WI38 (cell line): ENCODE results near the gene TOR2A.

Experiments
- H3K4me3 ChIP-seq: 2 replicates; pipeline ENCODE4 v1.5.1; 2011; ENCODE audit warnings: low read depth, mild to moderate bottlenecking, control low read depth, low read length
- TF ChIP-seq, protein P1 (sequence below): IDR thresholded peaks from 2 replicates; pipeline ENCODE4 v1.5.1; 2012; ENCODE audit warnings: low read depth, mild to moderate bottlenecking, control low read depth, low read length

The TOR2A gene

DNA sequence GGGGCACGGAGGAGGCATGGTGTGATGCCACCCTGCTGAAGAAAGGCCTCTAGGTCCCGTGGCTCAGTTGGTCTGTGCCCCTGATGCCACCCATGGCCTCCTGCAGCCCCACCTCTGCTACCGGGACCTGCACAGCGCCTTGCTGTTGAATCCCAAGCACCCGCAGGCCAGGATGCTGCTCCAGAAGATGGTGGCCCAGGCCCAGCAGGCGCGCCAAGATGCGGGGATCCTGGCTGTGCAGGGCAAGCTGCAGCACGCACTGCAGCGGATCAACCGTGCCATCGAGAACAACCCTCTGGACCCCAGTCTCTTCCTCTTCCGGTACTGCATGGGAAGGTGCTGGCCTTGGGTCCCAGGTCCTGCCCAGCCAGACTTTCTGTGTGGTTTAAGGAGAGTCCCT is 12.1 kb downstream of the TOR2A start:
- no peak overlapping the region for H3K4me3 ChIP-seq
- TF ChIP-seq, protein P1, sequence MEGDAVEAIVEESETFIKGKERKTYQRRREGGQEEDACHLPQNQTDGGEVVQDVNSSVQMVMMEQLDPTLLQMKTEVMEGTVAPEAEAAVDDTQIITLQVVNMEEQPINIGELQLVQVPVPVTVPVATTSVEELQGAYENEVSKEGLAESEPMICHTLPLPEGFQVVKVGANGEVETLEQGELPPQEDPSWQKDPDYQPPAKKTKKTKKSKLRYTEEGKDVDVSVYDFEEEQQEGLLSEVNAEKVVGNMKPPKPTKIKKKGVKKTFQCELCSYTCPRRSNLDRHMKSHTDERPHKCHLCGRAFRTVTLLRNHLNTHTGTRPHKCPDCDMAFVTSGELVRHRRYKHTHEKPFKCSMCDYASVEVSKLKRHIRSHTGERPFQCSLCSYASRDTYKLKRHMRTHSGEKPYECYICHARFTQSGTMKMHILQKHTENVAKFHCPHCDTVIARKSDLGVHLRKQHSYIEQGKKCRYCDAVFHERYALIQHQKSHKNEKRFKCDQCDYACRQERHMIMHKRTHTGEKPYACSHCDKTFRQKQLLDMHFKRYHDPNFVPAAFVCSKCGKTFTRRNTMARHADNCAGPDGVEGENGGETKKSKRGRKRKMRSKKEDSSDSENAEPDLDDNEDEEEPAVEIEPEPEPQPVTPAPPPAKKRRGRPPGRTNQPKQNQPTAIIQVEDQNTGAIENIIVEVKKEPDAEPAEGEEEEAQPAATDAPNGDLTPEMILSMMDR: no peak

DNA sequence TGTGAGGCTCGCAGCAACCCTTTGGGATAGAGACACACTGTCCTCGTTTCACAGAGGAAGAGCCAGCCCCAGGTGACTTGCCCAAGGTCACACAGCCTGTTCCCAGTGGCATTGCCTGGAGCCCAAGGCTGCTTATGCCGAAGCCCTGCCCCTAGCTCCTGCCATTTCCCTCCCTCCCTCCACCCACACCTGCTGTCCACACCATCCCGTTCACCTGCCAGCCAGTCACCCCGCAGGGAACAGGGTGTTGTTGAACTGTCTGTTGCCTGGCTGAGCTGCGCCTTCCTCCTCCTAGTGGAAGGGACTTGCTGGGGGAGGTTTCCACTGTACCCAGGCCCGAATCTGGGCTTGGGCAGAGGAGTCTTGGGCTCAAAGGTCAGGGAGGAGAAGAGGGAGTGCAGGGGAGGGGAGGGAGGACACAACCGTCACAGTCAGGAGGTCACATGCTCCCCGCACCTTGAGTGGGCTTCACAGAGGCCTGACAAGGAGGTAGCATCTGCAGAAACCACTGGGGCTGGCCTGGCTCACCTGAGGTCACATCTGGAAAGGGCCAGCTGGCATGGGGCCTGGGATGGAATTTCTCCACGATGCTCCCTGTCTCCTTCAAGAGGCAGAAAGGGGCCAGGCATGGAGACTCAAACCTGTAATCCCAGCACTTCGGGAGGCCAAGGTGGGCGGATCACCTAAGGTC is 12.9 kb downstream of the TOR2A start:
- TF ChIP-seq, protein P1: no peak
- H3K4me3 ChIP-seq: no peak overlapping the region

DNA sequence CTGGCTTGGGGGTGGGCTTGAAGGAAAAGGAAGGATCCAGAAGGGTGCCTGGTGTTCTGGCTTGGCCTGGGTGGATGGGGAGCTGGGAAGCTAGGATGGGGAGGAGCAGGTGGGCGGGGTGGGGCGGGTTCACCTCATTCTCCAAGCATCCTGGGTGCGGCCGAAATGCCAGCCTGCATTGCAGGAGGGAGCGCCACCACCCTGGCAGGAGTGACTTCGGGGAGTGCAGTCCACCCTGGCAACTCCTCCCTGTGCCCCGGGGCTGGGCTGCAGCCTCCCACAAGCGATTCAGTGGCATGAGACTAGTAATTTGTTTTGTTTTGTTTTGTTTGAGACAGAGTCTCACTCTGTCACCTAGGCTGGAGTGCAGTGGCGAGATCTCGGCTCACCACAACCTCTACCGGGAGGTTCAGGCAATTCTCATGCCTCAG is 13.7 kb downstream of the TOR2A start:
- TF ChIP-seq, protein P1: no peak
- H3K4me3 ChIP-seq: no peak overlapping the region

DNA sequence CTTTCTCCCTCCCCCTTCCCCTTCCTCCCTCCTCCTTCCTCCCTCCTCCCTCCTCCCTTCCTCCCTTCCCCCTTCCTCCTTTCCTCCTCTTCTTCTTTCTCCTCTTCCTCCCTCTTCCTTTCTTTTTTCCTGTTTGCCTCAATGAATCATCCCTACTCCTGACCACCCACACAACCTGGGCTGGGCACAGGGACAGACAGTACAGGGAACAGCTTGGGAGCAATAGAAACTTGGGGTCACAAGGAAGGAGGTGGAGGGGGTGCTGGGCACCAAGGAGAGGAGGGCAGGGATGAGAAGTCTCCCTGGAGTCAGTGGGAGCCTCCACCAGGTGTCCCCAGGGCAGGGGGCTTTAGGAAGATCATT is 14.2 kb downstream of the TOR2A start:
- H3K4me3 ChIP-seq: no peak overlapping the region
- TF ChIP-seq, protein P1: no peak

DNA sequence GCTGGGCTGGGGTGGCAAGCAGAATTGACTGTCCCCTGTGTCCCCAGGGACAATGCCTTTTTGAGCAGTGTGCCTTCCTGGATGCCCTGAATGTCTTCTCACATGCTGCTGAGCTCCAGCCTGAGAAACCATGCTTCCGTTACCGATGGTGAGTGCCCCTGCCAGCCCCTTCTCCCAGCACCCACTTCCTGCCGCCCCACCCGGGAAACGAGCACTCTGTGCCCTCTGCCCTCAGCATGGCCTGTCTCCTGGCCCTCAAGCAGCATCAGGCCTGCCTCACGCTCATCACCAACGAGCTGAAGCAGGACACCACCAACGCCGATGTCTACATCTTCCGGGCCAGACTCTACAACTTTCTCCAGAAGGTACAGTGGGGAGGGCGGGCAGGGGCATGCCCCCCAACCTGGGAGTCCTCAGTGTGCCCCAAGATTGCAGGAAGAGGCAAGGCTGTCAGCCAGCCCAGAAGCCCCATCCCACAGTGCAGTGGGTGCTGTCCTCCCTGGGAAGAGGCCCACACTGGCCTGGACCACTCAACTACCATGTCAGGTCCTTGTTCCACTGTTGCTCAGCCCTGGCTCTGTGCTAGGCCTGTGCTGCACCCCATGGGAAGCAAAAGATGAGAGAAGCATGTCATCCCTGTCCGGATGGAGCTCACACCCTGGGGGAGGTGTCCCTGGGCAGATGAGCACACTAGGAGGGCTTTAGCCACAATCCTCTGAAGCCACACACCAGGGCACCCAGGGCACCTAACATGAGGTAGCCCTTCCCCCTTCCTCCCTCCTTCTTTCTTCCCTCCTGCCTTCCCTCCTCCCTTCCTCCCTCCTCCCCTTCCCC is 14.8 kb downstream of the TOR2A start:
- no peak overlapping the region for H3K4me3 ChIP-seq
- TF ChIP-seq, protein P1: no peak

DNA sequence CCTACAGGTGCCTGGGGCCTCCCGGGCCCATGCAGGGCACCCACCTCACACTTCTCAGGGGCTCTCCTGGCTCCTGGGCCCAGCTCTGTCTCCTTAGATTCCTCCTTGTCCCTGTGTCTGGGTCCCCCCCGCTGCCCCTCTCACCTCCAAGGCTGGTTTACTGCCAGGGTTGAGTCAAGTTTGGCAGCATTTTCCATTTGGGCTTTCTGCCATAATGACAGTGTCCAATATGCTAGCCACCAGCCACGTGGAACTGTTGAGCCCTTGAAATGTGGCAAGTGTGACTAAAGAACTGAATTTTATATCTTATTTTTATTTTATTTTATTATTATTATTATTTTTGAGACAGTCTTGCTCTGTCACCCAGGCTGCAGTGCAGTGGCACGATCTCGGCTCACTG is 17.3 kb downstream of the TOR2A start:
- no peak overlapping the region for H3K4me3 ChIP-seq
- TF ChIP-seq, protein P1: no peak

DNA sequence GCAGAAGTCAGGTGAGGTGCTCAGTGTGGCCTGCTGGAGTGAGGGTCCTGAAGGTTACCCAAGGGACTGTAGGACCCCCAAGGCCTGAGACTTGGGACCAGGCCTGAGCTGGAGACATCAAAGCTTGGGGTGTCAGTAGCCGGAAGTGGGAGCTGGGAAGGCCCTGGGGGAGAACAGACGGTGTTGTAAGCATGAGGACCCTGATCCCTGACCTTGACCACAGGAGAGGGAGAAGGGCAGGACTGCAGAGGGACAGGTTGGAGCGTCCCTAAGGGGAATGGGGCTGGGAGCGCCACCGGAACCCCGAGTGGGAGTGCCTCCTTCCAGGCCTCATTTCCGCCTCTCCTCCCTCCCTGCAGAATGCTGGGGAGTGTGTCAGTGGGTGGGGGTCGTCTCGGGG is 18.7 kb downstream of the TOR2A start:
- TF ChIP-seq, protein P1: no peak
- no peak overlapping the region for H3K4me3 ChIP-seq
